ENCODE data around the gene OGDH. TPM values are rescaled to one million over a fixed set of nuclear protein-coding genes. Genes with fewer than 3 reads are reported as not detected.
A peak's percentile ranks its signal among the peaks of the same experiment; 100 is the strongest.

The OGDH gene
- total RNA-seq, 1 donor from 2014 or later, result 102 TPM

DNA sequence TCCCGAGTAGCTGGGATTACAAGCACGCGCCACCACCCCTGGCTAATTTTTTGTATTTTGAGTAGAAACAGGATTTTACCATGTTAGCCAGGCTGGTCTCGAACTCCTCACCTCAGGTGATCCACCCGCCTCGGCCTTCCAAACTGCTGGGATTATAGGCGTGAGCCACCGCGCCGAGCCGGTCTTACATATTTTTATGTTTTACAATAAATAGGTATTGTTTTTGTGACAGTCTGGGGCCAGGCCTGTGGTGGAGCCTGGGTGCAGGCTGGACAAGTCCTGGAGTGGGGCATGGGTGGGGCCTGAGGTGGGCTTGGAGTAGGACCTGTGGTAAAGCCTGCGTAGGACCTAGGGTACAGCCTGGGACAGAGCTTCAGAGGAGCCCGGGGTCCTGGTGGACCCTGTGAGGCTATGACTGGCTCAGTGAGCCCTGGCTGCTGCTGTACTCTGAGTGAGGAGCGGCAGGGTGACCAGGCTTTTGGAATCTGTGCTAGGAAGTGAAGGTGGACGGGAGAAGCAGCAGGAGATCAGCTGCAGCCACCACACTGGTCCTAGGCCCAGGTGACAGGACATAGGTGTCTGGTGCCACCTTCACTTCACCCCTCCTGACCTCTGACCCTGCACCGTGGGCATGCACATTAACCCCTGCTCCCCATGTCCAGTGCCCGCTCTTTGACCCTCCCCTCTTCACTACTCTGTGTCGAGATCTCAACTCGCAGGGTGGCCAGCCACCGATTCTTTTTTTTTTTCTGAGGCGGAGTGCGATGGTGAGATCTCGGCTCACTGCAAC lies 132.6 kb downstream of the OGDH start:
- Mint-ChIP-seq H3K27ac (ENCODE audit: unreplicated experiment) (no peak overlapping the region), H3K4me3 (ENCODE audit: unreplicated experiment) (no peak overlapping the region), H3K9me3 (ENCODE audit: unreplicated experiment) (peaks cover 10% of the 10 kb centered on the region), H3K36me3 (ENCODE audit: unreplicated experiment) (no peaks in the 10 kb centered on the region), H3K27me3 (ENCODE audit: unreplicated experiment) (no peaks in the 10 kb centered on the region), H3K4me1 (ENCODE audit: low read depth, unreplicated experiment) (no peaks in the 10 kb centered on the region)
- DNase-seq, result no peak
- TF ChIP-seq, protein P1, sequence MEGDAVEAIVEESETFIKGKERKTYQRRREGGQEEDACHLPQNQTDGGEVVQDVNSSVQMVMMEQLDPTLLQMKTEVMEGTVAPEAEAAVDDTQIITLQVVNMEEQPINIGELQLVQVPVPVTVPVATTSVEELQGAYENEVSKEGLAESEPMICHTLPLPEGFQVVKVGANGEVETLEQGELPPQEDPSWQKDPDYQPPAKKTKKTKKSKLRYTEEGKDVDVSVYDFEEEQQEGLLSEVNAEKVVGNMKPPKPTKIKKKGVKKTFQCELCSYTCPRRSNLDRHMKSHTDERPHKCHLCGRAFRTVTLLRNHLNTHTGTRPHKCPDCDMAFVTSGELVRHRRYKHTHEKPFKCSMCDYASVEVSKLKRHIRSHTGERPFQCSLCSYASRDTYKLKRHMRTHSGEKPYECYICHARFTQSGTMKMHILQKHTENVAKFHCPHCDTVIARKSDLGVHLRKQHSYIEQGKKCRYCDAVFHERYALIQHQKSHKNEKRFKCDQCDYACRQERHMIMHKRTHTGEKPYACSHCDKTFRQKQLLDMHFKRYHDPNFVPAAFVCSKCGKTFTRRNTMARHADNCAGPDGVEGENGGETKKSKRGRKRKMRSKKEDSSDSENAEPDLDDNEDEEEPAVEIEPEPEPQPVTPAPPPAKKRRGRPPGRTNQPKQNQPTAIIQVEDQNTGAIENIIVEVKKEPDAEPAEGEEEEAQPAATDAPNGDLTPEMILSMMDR (IDR thresholded peaks at IDR 0.05; ENCODE audit: partially characterized antibody, unreplicated experiment), result no peak

DNA sequence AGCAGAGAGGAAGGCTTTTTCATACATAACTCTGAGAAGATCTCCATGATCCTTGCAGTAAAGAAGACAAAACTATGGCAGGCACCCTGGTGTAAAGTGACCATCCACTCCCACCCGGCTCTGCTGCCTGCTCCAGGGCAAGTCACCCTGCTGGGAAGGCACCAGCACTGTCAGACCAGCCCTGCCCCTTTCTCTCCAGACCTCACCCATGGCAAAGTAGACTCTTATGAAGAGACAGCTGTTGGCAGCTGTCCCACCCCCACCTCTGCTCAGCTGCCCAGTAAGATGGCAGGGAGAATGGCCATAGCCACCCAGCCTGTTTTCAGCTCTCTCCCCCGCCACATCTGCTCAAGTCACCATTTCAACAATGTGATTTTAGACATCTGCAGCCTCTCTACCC lies 133.6 kb downstream of the OGDH start:
- H3K9me3 Mint-ChIP-seq (ENCODE audit: unreplicated experiment), result peaks cover 11% of the 10 kb centered on the region
- no peak overlapping the region for H3K4me3 Mint-ChIP-seq (ENCODE audit: unreplicated experiment)
- TF ChIP-seq, protein P1 (IDR thresholded peaks at IDR 0.05; ENCODE audit: partially characterized antibody, unreplicated experiment), result no peak
- H3K36me3 Mint-ChIP-seq (ENCODE audit: unreplicated experiment), result no peaks in the 10 kb centered on the region
- H3K4me1 Mint-ChIP-seq (ENCODE audit: low read depth, unreplicated experiment), result no peaks in the 10 kb centered on the region
- no peaks in the 10 kb centered on the region for H3K27me3 Mint-ChIP-seq (ENCODE audit: unreplicated experiment)
- no peak overlapping the region for H3K27ac Mint-ChIP-seq (ENCODE audit: unreplicated experiment)
- DNase-seq, result no peak

DNA sequence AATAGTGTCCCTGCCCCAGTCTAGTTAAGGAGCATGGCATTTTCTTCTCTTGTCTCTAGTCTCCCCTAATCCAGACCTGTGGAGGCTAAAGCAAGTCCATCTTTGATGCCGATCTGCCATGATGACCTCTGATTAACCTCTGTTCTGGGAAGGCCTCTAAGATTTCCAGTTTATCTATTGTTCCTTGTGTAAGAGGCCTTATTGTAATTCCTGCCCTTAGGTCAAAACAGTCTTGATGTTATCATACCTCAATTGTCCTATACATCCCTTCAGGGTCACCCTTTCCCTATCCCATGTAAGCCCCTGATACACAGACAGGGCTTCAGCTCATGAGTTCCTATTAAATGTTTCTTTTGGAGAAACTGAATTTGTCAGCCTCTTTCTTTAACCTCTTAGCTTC lies 137.3 kb downstream of the OGDH start:
- Mint-ChIP-seq H3K4me1 (ENCODE audit: low read depth, unreplicated experiment) (peaks cover 5% of the 10 kb centered on the region), H3K27ac (ENCODE audit: unreplicated experiment) (no peak overlapping the region), H3K9me3 (ENCODE audit: unreplicated experiment) (peaks cover 14% of the 10 kb centered on the region), H3K4me3 (ENCODE audit: unreplicated experiment) (no peak overlapping the region), H3K27me3 (ENCODE audit: unreplicated experiment) (no peaks in the 10 kb centered on the region), H3K36me3 (ENCODE audit: unreplicated experiment) (no peaks in the 10 kb centered on the region)
- TF ChIP-seq, protein P1 (IDR thresholded peaks at IDR 0.05; ENCODE audit: partially characterized antibody, unreplicated experiment), result no peak
- no peak for DNase-seq

DNA sequence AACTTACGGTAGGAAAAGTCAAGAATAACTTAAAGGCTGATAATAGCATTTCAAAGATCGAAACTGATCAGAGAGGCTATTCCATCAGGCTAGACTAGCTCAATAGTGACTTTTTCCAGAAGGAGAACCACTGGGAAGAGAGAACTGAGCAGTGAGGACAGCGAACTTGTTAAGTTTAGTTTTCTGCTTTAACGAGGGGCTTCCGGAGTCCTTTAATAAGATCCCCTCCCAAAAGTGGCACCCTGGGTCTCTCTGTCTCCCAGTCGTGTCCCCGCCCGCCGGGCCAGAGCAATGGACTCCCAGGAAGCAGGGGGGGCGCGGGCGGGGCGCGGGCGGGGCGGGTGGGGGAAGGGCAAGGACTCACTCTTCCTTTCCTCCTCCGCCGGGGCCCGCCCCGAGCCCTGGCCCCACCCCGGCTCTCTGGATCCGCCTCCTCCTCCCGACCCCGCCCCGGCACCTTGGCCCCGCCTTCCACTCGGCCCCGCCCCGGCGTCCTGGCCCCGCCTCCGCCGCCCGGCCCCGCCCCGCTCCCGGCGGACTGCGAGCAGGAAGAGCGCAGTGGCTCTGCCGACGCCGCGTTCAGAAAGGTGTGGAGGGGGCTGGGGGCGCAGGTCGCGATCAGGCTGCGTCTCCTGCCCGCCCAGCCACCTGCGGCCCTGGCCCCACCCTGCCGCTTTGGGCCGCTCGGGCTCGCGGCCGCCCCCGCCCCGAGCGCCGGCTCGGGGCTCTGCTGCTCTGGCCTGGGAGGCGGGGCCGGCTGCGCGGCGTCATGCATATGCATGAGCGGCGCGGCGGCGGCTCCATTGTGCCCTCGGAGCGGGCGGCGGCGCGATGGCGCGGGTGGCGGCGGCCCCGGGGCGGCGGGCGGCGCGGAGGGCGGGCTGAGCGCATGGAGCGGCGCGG lies 141.9 kb downstream of the OGDH start, which contains the start of gene ZMIZ2:
ZMIZ2 (plus strand) TSS at position 803 of the 903 bp plus-strand sequence. CDS start 7,403 bp downstream, outside the sequence.
- TF ChIP-seq, protein P1 (IDR thresholded peaks at IDR 0.05; ENCODE audit: partially characterized antibody, unreplicated experiment), result no peak

More for the DNA sequence above, 141.9 kb downstream of the OGDH start, which contains the start of gene ZMIZ2:
- peaks cover 6% of the 10 kb centered on the region for H3K36me3 Mint-ChIP-seq (ENCODE audit: unreplicated experiment)
- H3K27me3 Mint-ChIP-seq (ENCODE audit: unreplicated experiment), result peaks cover 7% of the 10 kb centered on the region
- H3K4me1 Mint-ChIP-seq (ENCODE audit: low read depth, unreplicated experiment), result peaks cover 28% of the 10 kb centered on the region
- peaks cover 13% of the 10 kb centered on the region for H3K9me3 Mint-ChIP-seq (ENCODE audit: unreplicated experiment)
- peak within 1 kb of the TSS; percentile 89 for H3K27ac Mint-ChIP-seq (ENCODE audit: unreplicated experiment)
- DNase-seq, result peak; percentile 96
- H3K4me3 Mint-ChIP-seq (ENCODE audit: unreplicated experiment), result peak within 1 kb of the TSS; percentile 93

All from glutamatergic neuron (in vitro differentiated cells).